HepG2 (cell line): ENCODE measurements around the gene PLEKHG4. TPM values are rescaled to one million over a fixed set of nuclear protein-coding genes. Genes with fewer than 3 reads are reported as not detected.

Source experiments
- AHR ChIP-seq: IDR thresholded peaks from 2 replicates; pipeline ENCODE4 v1.6.1; 2018; ENCODE audit warnings: missing genetic modification reagents, missing compliant biosample characterization
- CC2D1A ChIP-seq: sonication (generic); formaldehyde crosslinking; IDR thresholded peaks from 2 replicates; pipeline ENCODE4 v1.8.1; 2023; ENCODE audit warnings: mild to moderate bottlenecking, missing genetic modification reagents
- CHD2 ChIP-seq: IDR thresholded peaks from 2 replicates; pipeline ENCODE4 v1.6.1; 2011; ENCODE audit warnings: low read depth, low read length, improper control_type of control experiment
- EP300 ChIP-seq, 3 experiments: sonication (generic) in 1 of 3; formaldehyde crosslinking in 1 of 3; IDR thresholded peaks; 2 replicates each; pipeline versions ENCODE4 v1.5.1 to v1.6.1; 2011 to 2020; ENCODE audit warnings: low read depth in 2 of 3, low read length in 2 of 3, borderline replicate concordance in 1 of 3, improper control_type of control experiment in 1 of 3, mild to moderate bottlenecking in 1 of 3, missing genetic modification reagents in 1 of 3, moderate library complexity in 1 of 3
- KLF16 ChIP-seq, 2 experiments: sonication (generic) in 1 of 2; formaldehyde crosslinking in 1 of 2; IDR thresholded peaks; 2 replicates each; pipeline versions ENCODE4 v1.6.1 to v1.8.0; 2016 to 2023; ENCODE audit warnings: missing genetic modification reagents in 2 of 2, missing compliant biosample characterization in 1 of 2
- LCORL ChIP-seq, 2 experiments: fragments of 450-650 bp in 1 of 2; sonication (generic) in 1 of 2; formaldehyde crosslinking in 1 of 2; IDR thresholded peaks; 2 replicates each; pipeline versions ENCODE4 v1.5.0 to v1.6.1; 2017 to 2020; ENCODE audit warnings: antibody characterized with exemption in 1 of 2, missing genetic modification reagents in 1 of 2
- MEIS1 ChIP-seq: sonication (generic); formaldehyde crosslinking; IDR thresholded peaks from 2 replicates; pipeline ENCODE4 v1.9.0; 2021; ENCODE audit warnings: mild to moderate bottlenecking, missing genetic modification reagents, moderate library complexity, borderline replicate concordance
- NFYB ChIP-seq: sonication (generic); formaldehyde crosslinking; IDR thresholded peaks from 2 replicates; pipeline ENCODE4 v1.4.0; 2020; ENCODE audit warnings: missing genetic modification reagents
- PPARG ChIP-seq: conservative IDR thresholded peaks from 2 replicates; pipeline ENCODE4 v1.6.1; 2016; ENCODE audit warnings: missing biosample characterization, missing genetic modification reagents
- TAF1 ChIP-seq: sonication (generic); formaldehyde crosslinking; IDR thresholded peaks from 2 replicates; pipeline ENCODE4 v1.4.0; 2020; ENCODE audit warnings: missing genetic modification reagents
- TRAFD1 ChIP-seq: sonication (generic); formaldehyde crosslinking; IDR thresholded peaks from 2 replicates; pipeline ENCODE4 v1.5.1; 2020; ENCODE audit warnings: missing genetic modification reagents, mild to moderate bottlenecking, borderline replicate concordance
- ZBTB7B ChIP-seq: sonication (generic); formaldehyde crosslinking; IDR thresholded peaks from 2 replicates; pipeline ENCODE4 v1.4.0; 2020; ENCODE audit warnings: missing genetic modification reagents
- ZFP82 ChIP-seq: sonication (generic); formaldehyde crosslinking; IDR thresholded peaks from 2 replicates; pipeline ENCODE4 v1.5.1; 2020; ENCODE audit warnings: mild to moderate bottlenecking, missing genetic modification reagents, borderline replicate concordance
- ZFY ChIP-seq: sonication (generic); formaldehyde crosslinking; IDR thresholded peaks from 2 replicates; pipeline ENCODE4 v1.4.0; 2020; ENCODE audit warnings: missing genetic modification reagents
- ZNF354B ChIP-seq: sonication (generic); formaldehyde crosslinking; IDR thresholded peaks from 2 replicates; pipeline ENCODE4 v1.8.0; 2022; ENCODE audit warnings: mild to moderate bottlenecking, missing genetic modification reagents
- ZNF362 ChIP-seq: sonication (generic); formaldehyde crosslinking; IDR thresholded peaks from 2 replicates; pipeline ENCODE4 v1.4.0; 2020; ENCODE audit warnings: missing genetic modification reagents, mild to moderate bottlenecking, borderline replicate concordance
- ZNF383 ChIP-seq: sonication (generic); formaldehyde crosslinking; IDR thresholded peaks from 2 replicates; pipeline ENCODE4 v1.4.0; 2020; ENCODE audit warnings: missing genetic modification reagents, mild to moderate bottlenecking, borderline replicate concordance
- ZNF430 ChIP-seq: sonication (generic); formaldehyde crosslinking; IDR thresholded peaks from 2 replicates; pipeline ENCODE4 v1.9.0; 2021; ENCODE audit warnings: mild to moderate bottlenecking, missing genetic modification reagents
- ZNF484 ChIP-seq: sonication (generic); formaldehyde crosslinking; IDR thresholded peaks from 2 replicates; pipeline ENCODE4 v1.5.1; 2020; ENCODE audit warnings: mild to moderate bottlenecking, low read depth, missing genetic modification reagents, borderline replicate concordance
- ZNF510 ChIP-seq: sonication (generic); formaldehyde crosslinking; IDR thresholded peaks from 2 replicates; pipeline ENCODE4 v1.4.0; 2020; ENCODE audit warnings: low read depth, mild to moderate bottlenecking, missing genetic modification reagents
- ZNF775 ChIP-seq: sonication (generic); formaldehyde crosslinking; IDR thresholded peaks from 2 replicates; pipeline ENCODE4 v1.4.0; 2020; ENCODE audit warnings: missing genetic modification reagents, mild to moderate bottlenecking, moderate library complexity, borderline replicate concordance
- ZNF780A ChIP-seq: sonication (generic); formaldehyde crosslinking; IDR thresholded peaks from 2 replicates; pipeline ENCODE4 v1.8.0; 2022; ENCODE audit warnings: mild to moderate bottlenecking, missing genetic modification reagents, moderate library complexity
- ZSCAN21 ChIP-seq: sonication (generic); formaldehyde crosslinking; IDR thresholded peaks from 2 replicates; pipeline ENCODE4 v1.8.0; 2022; ENCODE audit warnings: mild to moderate bottlenecking, missing genetic modification reagents, moderate library complexity, borderline replicate concordance
- ZZZ3 ChIP-seq: sonication (generic); formaldehyde crosslinking; IDR thresholded peaks from 2 replicates; pipeline ENCODE4 v1.4.0; 2020; ENCODE audit warnings: missing genetic modification reagents, mild to moderate bottlenecking, borderline replicate concordance
- polyA plus RNA-seq, 8 experiments: library from polyadenylated mRNA; depleted of rRNA in 3 of 8; stranded (reverse) in 7 of 8; unstranded in 1 of 8; fragments of >200 nt; fragmentation: Illumina TruSeq in 4 of 8; extraction: Trizol in 4 of 8; gene quantifications; 2 replicates each; pipeline versions ENCODE4 v1.2.1 to v1.2.3, GENCODE V29; 2011 to 2016; ENCODE audit warnings: low read depth in 4 of 8, missing spikeins in 1 of 8, mixed read lengths in 1 of 8; ENCODE audit not compliant: insufficient read depth in 1 of 8
- total RNA-seq, 5 experiments: library from RNA; depleted of rRNA; stranded (reverse); fragments of >200 nt; fragmentation: Illumina TruSeq; extraction: Trizol; gene quantifications; 2 replicates each; pipeline ENCODE4 v1.2.3, GENCODE V29; 2016; ENCODE audit warnings: low read depth in 1 of 5

Gene PLEKHG4
- total and polyA plus RNA-seq, 2 of the 13 experiments (the other 11 are each of a cell fraction or from before 2014, with no cell fraction given): 7.1 to 13.6 TPM

GRCh38 chr16:67278773-67279295, 498 bp upstream of the PLEKHG4 start (continued):
- no peak for TF ChIP-seq TRAFD1 (CRISPR knock-in tag)
- TF ChIP-seq ZFP82 (CRISPR knock-in tag): no peak
- TF ChIP-seq ZNF430: no peak
- TF ChIP-seq ZFY (CRISPR knock-in tag): peak; percentile 92
- TF ChIP-seq ZNF362 (CRISPR knock-in tag): no peak
- peak; percentile 21; the same call in 1 of the 2 replicates for TF ChIP-seq ZNF510 (CRISPR knock-in tag)
- no peak for TF ChIP-seq CC2D1A (CRISPR knock-in tag)
- TF ChIP-seq ZNF354B (CRISPR knock-in tag): no peak
- TF ChIP-seq ZNF383: no peak
- TF ChIP-seq TAF1 (CRISPR knock-in tag): no peak; the same call in 1 of the 2 replicates
- no peak for TF ChIP-seq ZNF484 (CRISPR knock-in tag)
- no peak for TF ChIP-seq KLF16 (CRISPR knock-in tag; IDR thresholded peaks at IDR 0.05)
- no peak for TF ChIP-seq CHD2
- no peak for TF ChIP-seq MEIS1 (CRISPR knock-in tag)
- no peak for TF ChIP-seq LCORL (IDR thresholded peaks at IDR 0.05)
- no peak for TF ChIP-seq LCORL (CRISPR knock-in tag; IDR thresholded peaks at IDR 0.05)
- TF ChIP-seq ZSCAN21: no peak; the same call in 1 of the 2 replicates
- TF ChIP-seq ZNF775: no peak
- TF ChIP-seq NFYB (CRISPR knock-in tag): no peak
- TF ChIP-seq EP300 (IDR thresholded peaks at IDR 0.05; ENCODE audit: low read depth in 2 of 2, low read length in 2 of 2): no peak
- no peak for TF ChIP-seq EP300 (CRISPR knock-in tag; IDR thresholded peaks at IDR 0.05; ENCODE audit: borderline replicate concordance)
- TF ChIP-seq ZNF780A (CRISPR knock-in tag): no peak; the same call in 1 of the 2 replicates
- TF ChIP-seq PPARG (CRISPR knock-in tag): 0 out of 2 replicates have a peak, but pooled peaks have one; percentile 45
- TF ChIP-seq ZZZ3 (CRISPR knock-in tag): no peak
- peak; percentile 92; the same call in 1 of the 2 replicates for TF ChIP-seq AHR (CRISPR knock-in tag)
- peak; percentile 35; the same call in 1 of the 2 replicates for TF ChIP-seq ZBTB7B
